GM12875 (cell line): Measurements from ENCODE around the gene GPI.
"Not testable (repeated sequence)": the region's sequence is repeated elsewhere in the genome, so short reads cannot be mapped to it uniquely, and the experiment has no call there.

ENCODE experiments used
- H3K4me3 ChIP-seq: one replicate; pipeline ENCODE4 v1.5.1; 2011; ENCODE audit warnings: low read depth, low read length, control low read depth
- TF ChIP-seq, protein P1 (sequence below): IDR thresholded peaks from 2 replicates; pipeline ENCODE4 v1.5.1; 2011; ENCODE audit warnings: low read depth, mild to moderate bottlenecking, control low read depth, inconsistent platforms, low read length, moderate library complexity, borderline replicate concordance; ENCODE audit not compliant: insufficient read depth

Gene GPI

GRCh38 chr19:34387446-34387810 is 22.4 kb downstream of the GPI start:
- H3K4me3 ChIP-seq: no peak overlapping the region
- TF ChIP-seq, protein P1, sequence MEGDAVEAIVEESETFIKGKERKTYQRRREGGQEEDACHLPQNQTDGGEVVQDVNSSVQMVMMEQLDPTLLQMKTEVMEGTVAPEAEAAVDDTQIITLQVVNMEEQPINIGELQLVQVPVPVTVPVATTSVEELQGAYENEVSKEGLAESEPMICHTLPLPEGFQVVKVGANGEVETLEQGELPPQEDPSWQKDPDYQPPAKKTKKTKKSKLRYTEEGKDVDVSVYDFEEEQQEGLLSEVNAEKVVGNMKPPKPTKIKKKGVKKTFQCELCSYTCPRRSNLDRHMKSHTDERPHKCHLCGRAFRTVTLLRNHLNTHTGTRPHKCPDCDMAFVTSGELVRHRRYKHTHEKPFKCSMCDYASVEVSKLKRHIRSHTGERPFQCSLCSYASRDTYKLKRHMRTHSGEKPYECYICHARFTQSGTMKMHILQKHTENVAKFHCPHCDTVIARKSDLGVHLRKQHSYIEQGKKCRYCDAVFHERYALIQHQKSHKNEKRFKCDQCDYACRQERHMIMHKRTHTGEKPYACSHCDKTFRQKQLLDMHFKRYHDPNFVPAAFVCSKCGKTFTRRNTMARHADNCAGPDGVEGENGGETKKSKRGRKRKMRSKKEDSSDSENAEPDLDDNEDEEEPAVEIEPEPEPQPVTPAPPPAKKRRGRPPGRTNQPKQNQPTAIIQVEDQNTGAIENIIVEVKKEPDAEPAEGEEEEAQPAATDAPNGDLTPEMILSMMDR: no peak

- H3K4me3 ChIP-seq: not testable (repeated sequence)
These were observed 23.7 kb downstream of the GPI start for GRCh38 chr19:34388745-34389144.

- H3K4me3 ChIP-seq: no peak overlapping the region
- TF ChIP-seq, protein P1: no peak
These were observed 26.8 kb downstream of the GPI start for GRCh38 chr19:34391813-34392212.

- H3K4me3 ChIP-seq: no peak overlapping the region
- TF ChIP-seq, protein P1: no peak
These were observed 28.0 kb downstream of the GPI start for GRCh38 chr19:34393031-34393430.

DNA sequence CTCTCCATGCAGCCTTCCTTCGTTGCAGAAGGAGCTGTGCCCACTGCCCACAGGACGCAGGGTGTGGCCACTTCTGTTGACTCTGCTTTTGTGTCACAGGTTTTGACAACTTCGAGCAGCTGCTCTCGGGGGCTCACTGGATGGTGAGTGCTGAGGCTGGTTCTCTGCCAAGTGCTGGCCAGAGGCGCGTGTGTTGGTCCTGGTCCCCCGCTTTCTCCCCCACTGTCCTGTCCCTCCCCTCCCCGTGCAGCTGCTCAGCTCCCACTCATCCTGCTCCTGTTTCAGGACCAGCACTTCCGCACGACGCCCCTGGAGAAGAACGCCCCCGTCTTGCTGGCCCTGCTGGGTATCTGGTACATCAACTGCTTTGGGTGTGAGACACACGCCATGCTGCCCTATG is 28.6 kb downstream of the GPI start:
- TF ChIP-seq, protein P1: no peak
- no peak overlapping the region for H3K4me3 ChIP-seq

GRCh38 chr19:34397853-34398252 is 32.9 kb downstream of the GPI start:
- no peak overlapping the region for H3K4me3 ChIP-seq
- TF ChIP-seq, protein P1: no peak

GRCh38 chr19:34399886-34400285 is 34.9 kb downstream of the GPI start:
- no peak overlapping the region for H3K4me3 ChIP-seq
- TF ChIP-seq, protein P1: no peak

GRCh38 chr19:34400844-34401243 is 35.8 kb downstream of the GPI start:
- H3K4me3 ChIP-seq: not testable (repeated sequence)
